H9 (cell line): ENCODE data around the gene SLC34A2. TPM values are rescaled to one million over a fixed set of nuclear protein-coding genes. Genes with fewer than 3 reads are reported as not detected.

Experiments
- DNase-seq: peaks from one replicate; pipeline ENCODE4 v3.0.0-alpha.2; 2017
- H2AFZ ChIP-seq: one replicate; pipeline ENCODE4 v1.6.1; 2013; ENCODE audit warnings: mild to moderate bottlenecking, low read length, control low read depth, moderate library complexity
- H2AK5ac ChIP-seq: 2 replicates; pipeline ENCODE4 v1.6.1; 2013; ENCODE audit warnings: low read length, control low read depth, mixed read lengths; ENCODE audit not compliant: insufficient read length
- H2BK120ac ChIP-seq: one replicate; pipeline ENCODE4 v1.6.1; 2013; ENCODE audit warnings: low read depth, mild to moderate bottlenecking, low read length, control low read depth, inconsistent platforms; ENCODE audit not compliant: poor library complexity, severe bottlenecking
- H2BK12ac ChIP-seq: 2 replicates; pipeline ENCODE4 v1.6.1; 2013; ENCODE audit warnings: low read length, control low read depth, mixed read lengths, low read depth; ENCODE audit not compliant: insufficient read length
- H2BK15ac ChIP-seq: 2 replicates; pipeline ENCODE4 v1.6.1; 2013; ENCODE audit warnings: low read depth, low read length, control low read depth
- H2BK20ac ChIP-seq: one replicate; pipeline ENCODE4 v1.6.1; 2013; ENCODE audit warnings: low read depth, mild to moderate bottlenecking, low read length, control low read depth, inconsistent platforms; ENCODE audit not compliant: poor library complexity, severe bottlenecking
- H2BK5ac ChIP-seq: 2 replicates; pipeline ENCODE4 v1.6.1; 2013; ENCODE audit warnings: low read length, control low read depth, mixed read lengths; ENCODE audit not compliant: insufficient read length
- H3K14ac ChIP-seq: 2 replicates; pipeline ENCODE4 v1.6.1; 2013; ENCODE audit warnings: low read length, control low read depth; ENCODE audit not compliant: insufficient read depth
- H3K18ac ChIP-seq: 2 replicates; pipeline ENCODE4 v1.6.1; 2013; ENCODE audit warnings: low read depth, mild to moderate bottlenecking, mixed read lengths, low read length, control low read depth; ENCODE audit not compliant: insufficient read length
- H3K23ac ChIP-seq: 2 replicates; pipeline ENCODE4 v1.6.1; 2013; ENCODE audit warnings: low read length, control low read depth, mixed read lengths, low read depth; ENCODE audit not compliant: insufficient read length
- H3K23me2 ChIP-seq: 2 replicates; pipeline ENCODE4 v1.6.1; 2013; ENCODE audit warnings: low read depth, mild to moderate bottlenecking, mixed read lengths, low read length, control low read depth; ENCODE audit not compliant: insufficient read length, poor library complexity, severe bottlenecking
- H3K27ac ChIP-seq: 2 replicates; pipeline ENCODE4 v1.5.1; 2013; ENCODE audit warnings: low read length, control low read depth, mixed read lengths, low read depth; ENCODE audit not compliant: insufficient read length
- H3K27me3 ChIP-seq: 2 replicates; pipeline ENCODE4 v1.6.1; 2013; ENCODE audit warnings: low read length, control low read depth, inconsistent platforms; ENCODE audit not compliant: insufficient read depth
- H3K4ac ChIP-seq: 2 replicates; pipeline ENCODE4 v1.6.1; 2013; ENCODE audit warnings: low read depth, mild to moderate bottlenecking, control low read depth, inconsistent platforms, low read length, moderate library complexity
- H3K4me1 ChIP-seq: 2 replicates; pipeline ENCODE4 v1.6.1; 2013; ENCODE audit warnings: low read length, control low read depth, inconsistent platforms; ENCODE audit not compliant: insufficient read depth
- H3K4me2 ChIP-seq: 2 replicates; pipeline ENCODE4 v1.6.1; 2013; ENCODE audit warnings: low read length, control low read depth, mixed read lengths; ENCODE audit not compliant: insufficient read length, insufficient read depth
- H3K56ac ChIP-seq: 2 replicates; pipeline ENCODE4 v1.6.1; 2013; ENCODE audit warnings: low read depth, mild to moderate bottlenecking, mixed read lengths, low read length, control low read depth; ENCODE audit not compliant: insufficient read length
- H3K79me1 ChIP-seq: 2 replicates; pipeline ENCODE4 v1.6.1; 2013; ENCODE audit warnings: low read depth, mild to moderate bottlenecking, moderate library complexity, low read length, control low read depth, inconsistent platforms; ENCODE audit not compliant: insufficient read depth, poor library complexity, severe bottlenecking
- H3K79me2 ChIP-seq: 2 replicates; pipeline ENCODE4 v1.6.1; 2013; ENCODE audit warnings: low read length, control low read depth, inconsistent platforms; ENCODE audit not compliant: insufficient read depth
- H3K9ac ChIP-seq: 2 replicates; pipeline ENCODE4 v1.6.1; 2013; ENCODE audit warnings: low read length, control low read depth, mixed read lengths; ENCODE audit not compliant: insufficient read length; ENCODE audit errors: extremely low read depth
- H3K9me3 ChIP-seq: one replicate; pipeline ENCODE4 v1.6.1; 2013; ENCODE audit warnings: low read depth, low read length, inconsistent platforms; ENCODE audit not compliant: control insufficient read depth
- H3T11ph ChIP-seq: one replicate; pipeline ENCODE4 v1.6.1; 2013; ENCODE audit warnings: mild to moderate bottlenecking, low read length, control low read depth, inconsistent platforms
- H4K20me1 ChIP-seq: one replicate; pipeline ENCODE4 v1.6.1; 2013; ENCODE audit not compliant: control insufficient read depth, insufficient read length, insufficient read depth
- H4K5ac ChIP-seq: 2 replicates; pipeline ENCODE4 v1.6.1; 2013; ENCODE audit warnings: low read depth, mild to moderate bottlenecking, mixed read lengths, low read length, control low read depth; ENCODE audit not compliant: insufficient read length
- H4K8ac ChIP-seq: replicated peaks from 2 replicates; pipeline ENCODE4 v1.6.1; 2013; ENCODE audit warnings: low read length, control low read depth, mixed read lengths, low read depth; ENCODE audit not compliant: insufficient read length
- H4K91ac ChIP-seq: 2 replicates; pipeline ENCODE4 v1.6.1; 2013; ENCODE audit warnings: low read depth, mild to moderate bottlenecking, moderate library complexity, mixed read lengths, low read length, control low read depth; ENCODE audit not compliant: insufficient read length
- H3K27ac Mint-ChIP-seq, 3 experiments: 2 replicates in 2 of 3; 3 replicates in 1 of 3; pipeline ENCODE4 v1.8.0; 2020 to 2021; ENCODE audit warnings: mixed read lengths in 3 of 3, mild to moderate bottlenecking in 1 of 3, moderate library complexity in 1 of 3
- H3K27me3 Mint-ChIP-seq: 2 replicates; pipeline ENCODE4 v1.8.0; 2021; ENCODE audit warnings: low read depth, mild to moderate bottlenecking, moderate library complexity, mixed read lengths
- H3K36me3 Mint-ChIP-seq, 3 experiments: 2 replicates in 2 of 3; 3 replicates in 1 of 3; pipeline ENCODE4 v1.8.0; 2020 to 2021; ENCODE audit warnings: low read depth in 3 of 3, mixed read lengths in 3 of 3; ENCODE audit not compliant: insufficient read depth in 1 of 3
- H3K4me1 Mint-ChIP-seq, 2 experiments: 2 replicates each; pipeline ENCODE4 v1.8.0; 2020; ENCODE audit warnings: mixed read lengths in 2 of 2
- H3K4me3 Mint-ChIP-seq, 2 experiments: 2 replicates in 1 of 2; 3 replicates in 1 of 2; pipeline ENCODE4 v1.8.0; 2020 to 2021; ENCODE audit warnings: mild to moderate bottlenecking in 2 of 2, mixed read lengths in 2 of 2, moderate library complexity in 1 of 2
- H3K9me3 Mint-ChIP-seq, 2 experiments: 2 replicates in 1 of 2; 3 replicates in 1 of 2; pipeline ENCODE4 v1.8.0; 2020; ENCODE audit warnings: mild to moderate bottlenecking in 2 of 2, mixed read lengths in 2 of 2, moderate library complexity in 1 of 2
- WGBS: extraction: QIAGEN DNeasy Blood & Tissue Kit; methylation state at CpG from one replicate; pipeline ENCODE4 v1.1.7; 2013; ENCODE audit warnings: missing lambda C conversion rate, low lambda C conversion rate, mixed read lengths; ENCODE audit not compliant: insufficient read length; ENCODE audit errors: extremely low coverage; 5-methylcytosine and 5-hydroxymethylcytosine counted together
- total RNA-seq: library from RNA; stranded (reverse); gene quantifications from 2 replicates; pipeline ENCODE4 v1.2.1, GENCODE V29; 2021
- TF ChIP-seq, protein P1 (sequence below): fragments of 200-600 bp; sonication (generic); conservative IDR thresholded peaks from 3 replicates; pipeline ENCODE4 v1.8.0; 2021; ENCODE audit warnings: antibody characterized with exemption, mild to moderate bottlenecking

SLC34A2 gene
- total RNA-seq, 1 experiment from 2014 or later = 0.57 TPM

DNA sequence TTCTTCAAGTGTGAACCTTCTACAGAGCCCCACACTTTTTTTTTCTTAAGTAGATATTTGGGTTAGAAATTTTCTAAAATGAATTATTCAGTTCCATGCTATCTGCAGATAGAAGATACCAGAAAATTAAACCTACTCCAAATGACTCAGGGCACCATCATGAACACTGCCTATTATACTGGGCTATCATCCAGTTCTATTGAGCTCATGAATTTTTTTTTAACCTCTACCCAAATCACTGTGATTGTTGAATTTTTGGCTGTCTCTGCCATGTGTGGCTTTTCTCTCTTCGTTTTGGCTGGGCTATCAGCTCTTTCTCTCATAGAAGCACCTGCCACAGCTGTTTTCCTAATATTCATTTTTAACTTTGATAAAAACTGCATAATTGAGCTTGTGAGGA, 31.0 kb upstream of the SLC34A2 start:
- Histone ChIP-seq H2AFZ (no peak overlapping the region), H3K56ac (no peak overlapping the region), H2AK5ac (no peak overlapping the region), H3K4me2 (no peak overlapping the region), H3K4ac (no peak overlapping the region), H3K23ac (no peak overlapping the region), H2BK5ac (no peak overlapping the region), H4K5ac (no peak overlapping the region), H2BK120ac (no peak overlapping the region), H3T11ph (no peak overlapping the region), H3K27me3 (no peaks in the 10 kb centered on the region), H4K20me1 (no peaks in the 10 kb centered on the region), H3K9me3 (no peaks in the 10 kb centered on the region), H2BK15ac (no peak overlapping the region), H3K9ac (no peak overlapping the region), H2BK12ac (no peak overlapping the region), H3K27ac (no peak overlapping the region), H4K91ac (no peak overlapping the region), H3K18ac (no peak overlapping the region), H3K79me2 (no peaks in the 10 kb centered on the region), H4K8ac (no peak overlapping the region), H3K14ac (no peak overlapping the region), H3K23me2 (no peaks in the 10 kb centered on the region), H3K79me1 (no peaks in the 10 kb centered on the region), H2BK20ac (no peak overlapping the region), H3K4me1 (no peaks in the 10 kb centered on the region)
- Mint-ChIP-seq H3K4me3 (no peak overlapping the region), H3K9me3 (no peaks in the 10 kb centered on the region), H3K36me3 (no peaks in the 10 kb centered on the region), H3K27me3 (no peaks in the 10 kb centered on the region; the same call in 1 of the 2 replicates), H3K27ac (no peak overlapping the region), H3K4me1 (peaks cover 0 to 2% of the 10 kb centered on the region in 2 experiments; a peak in 1 of 4 replicates)
- no CpG with 5 or more reads among the region's 1 CpG for WGBS
- DNase-seq = no peak
- TF ChIP-seq, protein P1, sequence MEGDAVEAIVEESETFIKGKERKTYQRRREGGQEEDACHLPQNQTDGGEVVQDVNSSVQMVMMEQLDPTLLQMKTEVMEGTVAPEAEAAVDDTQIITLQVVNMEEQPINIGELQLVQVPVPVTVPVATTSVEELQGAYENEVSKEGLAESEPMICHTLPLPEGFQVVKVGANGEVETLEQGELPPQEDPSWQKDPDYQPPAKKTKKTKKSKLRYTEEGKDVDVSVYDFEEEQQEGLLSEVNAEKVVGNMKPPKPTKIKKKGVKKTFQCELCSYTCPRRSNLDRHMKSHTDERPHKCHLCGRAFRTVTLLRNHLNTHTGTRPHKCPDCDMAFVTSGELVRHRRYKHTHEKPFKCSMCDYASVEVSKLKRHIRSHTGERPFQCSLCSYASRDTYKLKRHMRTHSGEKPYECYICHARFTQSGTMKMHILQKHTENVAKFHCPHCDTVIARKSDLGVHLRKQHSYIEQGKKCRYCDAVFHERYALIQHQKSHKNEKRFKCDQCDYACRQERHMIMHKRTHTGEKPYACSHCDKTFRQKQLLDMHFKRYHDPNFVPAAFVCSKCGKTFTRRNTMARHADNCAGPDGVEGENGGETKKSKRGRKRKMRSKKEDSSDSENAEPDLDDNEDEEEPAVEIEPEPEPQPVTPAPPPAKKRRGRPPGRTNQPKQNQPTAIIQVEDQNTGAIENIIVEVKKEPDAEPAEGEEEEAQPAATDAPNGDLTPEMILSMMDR = no peak
